Dermis microvascular lymphatic vessel endothelial cell (primary cell): ENCODE data around the gene IRGQ. TPM values are rescaled to one million over a fixed set of nuclear protein-coding genes. Genes with fewer than 3 reads are reported as not detected.
"Not testable (repeated sequence)": the region's sequence is repeated elsewhere in the genome, so short reads cannot be mapped to it uniquely, and the experiment has no call there.

ENCODE experiments used
- DNase-seq, 2 donors: peaks; one replicate each; pipeline versions ENCODE4 v3.0.0 to v3.0.0-alpha.2; 2010; ENCODE audit warnings: low read depth in 2 of 2
- total RNA-seq: library from RNA; depleted of rRNA; stranded (reverse); fragments of >200 nt; gene quantifications from 2 replicates; pipeline ENCODE4 v1.2.1, GENCODE V29; 2014

Gene IRGQ
- total RNA-seq, 1 donor from 2014 or later: 18.5 TPM

GRCh38 chr19:43574424-43575155 is 21.3 kb downstream of the IRGQ start:
- peak in 1 of 2 donors; percentile 90 for DNase-seq

- DNase-seq: no peak
Observed at GRCh38 chr19:43572171-43572588, 23.8 kb downstream of the IRGQ start.

DNA sequence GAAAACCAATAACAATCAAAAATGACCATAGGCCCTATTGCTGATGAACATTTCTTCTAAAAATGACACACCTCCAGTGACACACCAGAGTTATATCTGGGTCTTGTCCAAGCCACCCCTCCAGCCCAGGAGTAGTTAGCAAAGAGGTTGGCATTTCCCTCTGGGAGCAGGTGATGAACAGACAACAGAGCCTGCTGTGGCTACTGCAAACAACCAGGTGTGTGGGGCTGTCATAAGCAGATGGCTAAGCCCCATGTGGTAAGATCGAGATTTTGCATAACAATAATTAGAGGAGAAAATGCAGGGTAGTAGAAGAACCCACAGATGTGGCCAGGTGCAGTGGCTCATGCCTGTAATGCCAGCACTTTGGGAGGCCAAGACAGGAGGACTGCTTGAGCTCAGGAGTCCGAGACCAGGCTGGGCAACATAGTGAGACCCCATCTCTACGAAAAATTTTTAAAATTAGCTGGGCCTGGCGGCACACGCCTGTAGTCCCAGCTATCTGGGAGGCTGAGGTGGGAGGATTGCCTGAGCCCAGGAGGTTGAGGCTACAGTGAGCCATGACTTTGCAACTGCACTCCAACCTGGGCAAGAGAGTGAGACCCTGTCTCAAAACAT is 25.7 kb downstream of the IRGQ start:
- no peak for DNase-seq

- DNase-seq: no peak
Observed at GRCh38 chr19:43569657-43570056, 26.3 kb downstream of the IRGQ start.

DNA sequence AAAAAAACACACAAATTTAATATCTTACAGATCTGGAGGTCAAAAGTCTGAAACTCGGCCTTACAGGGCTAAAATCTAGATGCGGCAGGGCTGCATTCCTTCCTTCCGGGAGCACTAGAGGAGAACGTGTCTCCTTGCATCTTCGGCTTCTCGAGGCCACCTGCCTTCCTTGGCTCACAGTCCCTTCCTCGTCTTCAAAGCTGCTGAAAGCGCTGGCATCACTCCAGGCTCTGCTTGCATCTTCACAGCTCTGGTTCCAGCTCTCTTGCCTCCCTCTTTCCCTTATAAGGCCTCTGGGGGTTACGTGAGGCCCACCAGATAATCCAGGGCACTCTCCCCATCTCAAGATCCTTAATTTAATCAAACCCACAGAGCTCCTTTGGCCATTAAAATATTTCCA is 31.1 kb downstream of the IRGQ start:
- DNase-seq: no peak

DNA sequence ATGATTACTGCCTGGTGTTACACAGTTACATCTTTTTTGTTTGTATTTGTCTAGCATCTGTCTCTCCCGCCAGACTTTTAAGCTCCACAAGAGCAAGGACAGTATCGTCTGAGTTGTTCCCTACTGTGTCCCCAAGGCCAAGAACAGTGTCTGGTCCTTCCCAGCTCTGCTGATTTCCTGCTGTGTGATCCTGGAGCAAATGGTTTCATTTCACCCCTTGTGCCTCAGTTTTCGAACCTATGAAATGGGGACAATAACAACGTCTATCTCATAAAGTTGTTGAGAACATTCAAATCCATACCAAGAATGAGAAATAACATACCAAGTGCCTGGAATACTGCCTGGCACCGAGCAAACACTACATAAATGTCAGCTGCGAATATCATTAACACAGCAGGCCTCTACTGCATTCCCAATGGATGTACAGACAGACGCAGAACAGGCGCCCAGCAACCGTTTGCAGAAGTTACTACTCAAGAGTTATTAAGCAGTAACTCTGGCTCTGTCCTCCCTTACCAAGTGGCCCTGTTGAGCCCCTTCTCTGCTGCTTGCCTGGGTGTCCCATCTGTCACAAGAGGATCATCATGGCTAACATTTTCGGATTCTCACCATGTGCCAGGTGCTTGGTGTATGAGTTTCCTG is 32.0 kb downstream of the IRGQ start:
- no peak for DNase-seq

- DNase-seq: peak; percentile 51 to 68
Observed at GRCh38 chr19:43562698-43563241, 33.2 kb downstream of the IRGQ start.

- DNase-seq: no peak
Observed at GRCh38 chr19:43562226-43562697, 33.7 kb downstream of the IRGQ start.

DNA sequence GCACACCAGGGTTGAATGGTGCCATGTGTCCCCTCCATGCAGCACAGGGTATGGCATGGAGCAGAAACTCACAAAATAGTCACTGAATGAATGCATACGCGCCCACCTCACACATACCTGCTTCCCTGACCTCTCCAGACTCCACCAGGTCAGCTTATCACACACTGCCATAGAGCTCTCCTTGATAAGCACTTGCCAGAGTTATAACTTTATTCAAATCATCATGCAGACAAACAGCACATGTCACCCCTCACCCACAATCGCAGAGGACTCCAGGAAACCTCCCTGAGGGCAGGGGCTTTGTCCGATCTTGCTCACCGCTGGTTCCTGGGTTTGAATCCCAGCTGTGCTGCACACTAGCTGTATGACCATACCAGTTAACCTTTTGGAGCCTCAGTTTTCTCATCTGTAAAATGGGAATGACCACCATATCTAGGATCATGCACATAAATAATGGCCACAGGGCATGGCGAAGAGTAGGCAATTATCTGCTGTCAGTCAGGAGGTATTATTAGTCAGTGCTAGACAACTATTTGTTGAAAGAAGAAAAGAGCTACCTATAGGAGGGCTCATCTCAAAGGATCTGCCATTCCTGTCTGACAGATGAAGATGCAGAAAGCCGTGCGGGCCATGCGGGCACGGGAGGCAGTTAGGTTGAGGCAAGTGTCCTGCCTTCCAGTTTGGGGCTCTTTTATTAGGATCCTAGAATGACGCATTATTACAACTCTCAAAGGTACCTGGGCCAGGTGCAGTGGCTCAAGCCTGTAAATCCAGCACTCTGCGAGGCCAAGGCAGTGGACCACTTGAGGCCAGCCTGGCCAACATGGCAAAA is 34.6 kb downstream of the IRGQ start:
- DNase-seq: no peak

DNA sequence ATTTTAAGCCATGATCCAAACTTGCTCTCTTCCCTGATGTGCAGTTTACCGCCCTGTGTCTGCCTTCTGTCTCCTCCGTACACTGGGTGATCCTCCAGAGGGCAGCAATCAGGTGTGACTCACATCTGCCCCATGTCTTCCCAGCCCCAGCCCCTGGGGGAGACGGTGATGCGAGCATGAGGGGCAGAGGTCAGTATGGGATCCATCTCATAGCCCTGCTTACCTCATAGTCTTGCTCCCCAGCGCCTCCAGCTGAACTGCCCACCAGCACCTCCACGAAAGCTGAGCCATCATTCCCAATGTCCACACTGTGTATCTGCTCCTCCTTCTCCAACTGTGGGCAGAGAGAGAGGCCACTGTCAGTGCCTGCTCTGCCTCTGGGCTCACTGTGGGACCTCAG is 35.2 kb downstream of the IRGQ start:
- no peak for DNase-seq

GRCh38 chr19:43555185-43555770 is 40.7 kb downstream of the IRGQ start:
- peak; percentile 57 to 76 for DNase-seq

DNA sequence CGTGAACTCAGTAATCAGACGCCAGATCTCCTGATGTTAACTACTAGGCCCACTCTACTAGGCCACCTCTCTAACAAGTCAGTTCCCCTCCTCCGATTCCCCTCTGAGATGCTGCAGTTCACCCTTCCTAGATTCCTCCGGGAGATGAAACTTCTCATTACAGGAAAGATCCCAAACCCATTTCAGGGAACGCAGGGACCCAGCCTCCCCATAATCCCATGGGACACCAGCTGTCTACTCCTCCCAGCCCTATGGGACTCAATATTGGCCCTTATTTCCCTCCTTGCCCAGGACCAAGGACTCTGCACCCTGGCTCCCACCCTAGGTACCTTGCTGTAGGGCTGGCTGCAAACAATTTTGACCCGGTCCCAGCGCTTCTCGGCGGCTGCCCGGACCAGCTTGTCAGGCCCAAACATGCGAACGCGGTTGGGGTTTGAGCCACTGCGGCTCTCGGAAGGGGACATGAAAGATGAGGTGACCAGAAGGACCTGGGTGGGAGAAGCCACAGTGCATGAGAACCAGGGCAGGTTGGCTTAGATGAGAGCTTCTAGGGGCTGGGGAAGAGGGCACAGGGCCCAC is 41.5 kb downstream of the IRGQ start:
- no peak for DNase-seq

- DNase-seq: no peak
Observed at GRCh38 chr19:43553656-43554055, 42.3 kb downstream of the IRGQ start.

DNA sequence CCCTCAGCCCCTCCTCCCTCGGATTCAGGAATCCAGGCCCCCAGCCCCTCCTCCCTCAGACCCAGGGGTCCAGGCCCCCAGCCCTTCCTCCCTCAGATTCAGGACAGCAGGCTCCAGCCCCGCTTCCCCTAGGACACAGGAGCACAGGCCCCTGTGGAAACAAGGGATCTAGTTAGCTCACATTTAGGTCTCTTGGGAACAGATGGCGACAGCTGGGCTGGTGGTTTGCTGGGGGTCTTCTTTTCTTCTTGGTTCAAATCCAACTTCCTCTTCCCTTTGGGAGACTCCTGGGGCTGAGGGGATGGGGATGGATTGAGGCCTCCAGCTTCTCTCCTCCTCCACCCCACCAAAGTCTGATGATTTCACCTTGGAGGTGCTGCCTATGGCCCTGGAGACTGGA is 43.3 kb downstream of the IRGQ start:
- no peak for DNase-seq

GRCh38 chr19:43552198-43552450 is 43.8 kb downstream of the IRGQ start:
- no peak for DNase-seq

- DNase-seq: no peak
Observed at GRCh38 chr19:43551399-43552197, 44.3 kb downstream of the IRGQ start.

DNA sequence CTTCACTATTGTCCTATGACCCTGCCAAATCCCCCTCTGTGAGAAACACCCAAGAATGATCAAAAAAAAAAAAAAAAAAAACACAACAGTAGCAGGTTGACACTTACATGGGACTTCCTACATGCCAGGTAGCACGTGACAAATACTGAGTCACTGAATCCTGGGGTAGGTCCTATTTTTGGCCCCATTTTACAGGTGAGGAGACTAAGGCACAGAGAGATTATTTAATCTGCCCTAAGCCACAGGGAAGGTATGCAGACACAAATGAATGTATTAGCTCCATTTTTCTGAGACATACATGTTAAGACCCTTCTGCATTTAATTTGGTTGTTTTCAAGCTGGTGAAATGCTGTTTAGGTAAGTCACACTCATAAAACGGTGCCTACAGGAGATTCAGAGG is 47.2 kb downstream of the IRGQ start:
- DNase-seq: no peak

DNA sequence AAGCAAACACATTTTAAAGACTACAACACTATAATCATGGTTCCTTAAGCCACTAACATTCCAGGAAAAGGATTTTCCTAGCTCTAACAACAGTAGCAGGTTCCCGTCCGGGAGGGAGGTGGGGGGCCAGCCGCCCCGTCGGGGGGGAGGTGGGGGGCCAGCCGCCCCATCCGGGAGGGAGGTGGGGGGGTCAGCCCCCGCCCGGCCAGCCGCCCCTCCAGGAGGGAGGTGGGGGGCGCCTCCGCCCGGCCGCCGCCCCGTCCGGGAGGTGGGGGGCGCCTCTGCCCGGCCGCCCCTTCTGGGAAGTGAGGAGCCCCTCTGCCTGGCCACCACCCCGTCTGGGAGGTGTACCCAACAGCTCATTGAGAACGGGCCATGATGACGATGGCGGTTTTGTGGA is 48.0 kb downstream of the IRGQ start:
- not testable (repeated sequence) for DNase-seq

- DNase-seq: no peak
Observed at GRCh38 chr19:43546581-43546980, 49.4 kb downstream of the IRGQ start.

DNA sequence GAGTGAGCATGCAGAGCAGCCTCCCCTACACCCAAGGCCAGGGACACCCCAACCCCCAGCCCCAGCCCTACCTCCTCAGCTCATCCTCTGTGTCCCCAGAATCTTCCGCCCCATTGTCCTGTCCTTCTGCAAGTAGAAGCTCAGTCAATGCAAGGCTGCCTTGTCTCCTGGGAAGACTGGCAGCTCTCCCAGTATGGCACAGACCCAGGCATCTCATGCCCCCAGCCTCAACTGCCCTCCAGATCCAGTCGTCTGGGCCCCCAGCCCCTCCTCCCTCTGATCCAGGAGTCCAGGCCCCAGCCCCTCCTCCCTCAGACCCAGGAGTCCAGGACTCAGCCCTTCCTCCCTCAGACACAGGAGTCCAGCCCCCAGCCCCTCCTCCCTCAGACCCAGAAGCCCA is 50.0 kb downstream of the IRGQ start:
- DNase-seq: no peak
